ENCODE measurements around the gene S100PBP. TPM values are rescaled to one million over a fixed set of nuclear protein-coding genes. Genes with fewer than 3 reads are reported as not detected.

The S100PBP gene
- total RNA-seq, 1 donor from 2014 or later = 66.1 TPM

GRCh38 chr1:32780005-32780404 lies 37.4 kb upstream of the S100PBP start:
- Mint-ChIP-seq H3K27me3 (no peaks in the 10 kb centered on the region), H3K4me1 (ENCODE audit: low read depth) (no peaks in the 10 kb centered on the region), H3K27ac (no peak overlapping the region), H3K36me3 (ENCODE audit: insufficient read depth) (peaks cover 26% of the 10 kb centered on the region), H3K9me3 (ENCODE audit: low read depth) (no peaks in the 10 kb centered on the region), H3K4me3 (ENCODE audit: low read depth) (no peak overlapping the region)
- no peak for DNase-seq (ENCODE audit: low spot score, unreplicated experiment)
- no peak for TF ChIP-seq CTCF (IDR thresholded peaks at IDR 0.05; ENCODE audit: unreplicated experiment)

DNA sequence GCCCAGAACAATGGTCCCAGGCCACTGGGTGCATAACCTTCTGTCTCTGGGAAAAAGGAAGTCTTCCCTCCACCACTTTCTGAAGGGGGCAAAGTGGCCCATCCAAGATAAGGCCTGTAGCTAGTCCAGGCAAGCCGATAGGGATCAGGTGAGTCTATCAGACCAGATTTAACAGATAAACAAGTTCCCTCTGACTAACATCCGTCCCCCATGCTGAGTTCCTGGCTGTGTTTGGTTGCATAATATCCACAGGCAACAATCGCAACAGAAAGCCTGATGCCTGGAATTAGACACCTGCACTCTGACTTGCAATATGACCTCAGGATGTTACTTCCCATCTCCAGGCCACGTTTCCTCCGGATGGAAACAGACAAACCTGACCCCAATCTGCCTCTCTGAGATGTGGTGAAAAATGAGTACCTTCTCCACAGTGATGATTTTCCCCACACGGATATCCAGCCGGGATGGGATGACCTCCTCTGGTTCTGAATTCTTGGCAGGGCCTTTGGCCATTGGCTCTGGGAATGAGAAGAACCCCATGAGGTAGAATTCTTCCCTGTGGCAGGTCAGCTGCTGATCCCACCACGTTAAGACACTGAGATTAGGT lies 36.7 kb upstream of the S100PBP start:
- Mint-ChIP-seq H3K36me3 (ENCODE audit: insufficient read depth) (peaks cover 28% of the 10 kb centered on the region), H3K9me3 (ENCODE audit: low read depth) (no peaks in the 10 kb centered on the region), H3K4me1 (ENCODE audit: low read depth) (no peaks in the 10 kb centered on the region), H3K27ac (no peak overlapping the region), H3K27me3 (no peaks in the 10 kb centered on the region), H3K4me3 (ENCODE audit: low read depth) (no peak overlapping the region)
- no peak for TF ChIP-seq CTCF (IDR thresholded peaks at IDR 0.05; ENCODE audit: unreplicated experiment)
- no peak for DNase-seq (ENCODE audit: low spot score, unreplicated experiment)

- Mint-ChIP-seq H3K27ac (no peak overlapping the region), H3K4me1 (ENCODE audit: low read depth) (no peaks in the 10 kb centered on the region), H3K36me3 (ENCODE audit: insufficient read depth) (peaks cover 30% of the 10 kb centered on the region), H3K9me3 (ENCODE audit: low read depth) (no peaks in the 10 kb centered on the region), H3K4me3 (ENCODE audit: low read depth) (no peak overlapping the region), H3K27me3 (no peaks in the 10 kb centered on the region)
- DNase-seq (ENCODE audit: low spot score, unreplicated experiment) = no peak
- TF ChIP-seq CTCF (IDR thresholded peaks at IDR 0.05; ENCODE audit: unreplicated experiment) = no peak
Measured at GRCh38 chr1:32782086-32782485, 35.4 kb upstream of the S100PBP start.

DNA sequence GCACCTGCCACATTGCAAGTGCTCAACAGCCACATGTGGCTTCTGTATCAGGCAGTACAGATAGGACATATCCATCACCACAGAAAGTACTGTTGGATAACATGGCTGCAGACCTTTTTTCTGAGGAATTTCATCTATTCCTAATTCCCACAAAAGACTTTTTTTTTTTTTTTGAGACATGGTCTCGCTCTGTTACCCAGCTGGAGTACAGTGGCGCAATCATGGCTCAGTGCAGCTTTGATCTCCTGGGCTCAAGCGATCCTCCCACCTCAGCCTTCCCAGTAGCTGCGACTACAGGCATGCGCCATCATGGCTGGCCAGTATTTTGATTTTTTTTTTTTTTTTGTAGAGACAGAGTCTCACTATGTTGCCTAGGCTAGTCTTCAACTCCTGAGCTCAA lies 33.6 kb upstream of the S100PBP start:
- H3K36me3 Mint-ChIP-seq (ENCODE audit: insufficient read depth) = peaks cover 29% of the 10 kb centered on the region
- H3K4me3 Mint-ChIP-seq (ENCODE audit: low read depth) = no peak overlapping the region
- no peak for DNase-seq (ENCODE audit: low spot score, unreplicated experiment)
- no peaks in the 10 kb centered on the region for H3K27me3 Mint-ChIP-seq
- H3K9me3 Mint-ChIP-seq (ENCODE audit: low read depth) = no peaks in the 10 kb centered on the region
- H3K27ac Mint-ChIP-seq = no peak overlapping the region
- TF ChIP-seq CTCF (IDR thresholded peaks at IDR 0.05; ENCODE audit: unreplicated experiment) = no peak
- no peaks in the 10 kb centered on the region for H3K4me1 Mint-ChIP-seq (ENCODE audit: low read depth)

DNA sequence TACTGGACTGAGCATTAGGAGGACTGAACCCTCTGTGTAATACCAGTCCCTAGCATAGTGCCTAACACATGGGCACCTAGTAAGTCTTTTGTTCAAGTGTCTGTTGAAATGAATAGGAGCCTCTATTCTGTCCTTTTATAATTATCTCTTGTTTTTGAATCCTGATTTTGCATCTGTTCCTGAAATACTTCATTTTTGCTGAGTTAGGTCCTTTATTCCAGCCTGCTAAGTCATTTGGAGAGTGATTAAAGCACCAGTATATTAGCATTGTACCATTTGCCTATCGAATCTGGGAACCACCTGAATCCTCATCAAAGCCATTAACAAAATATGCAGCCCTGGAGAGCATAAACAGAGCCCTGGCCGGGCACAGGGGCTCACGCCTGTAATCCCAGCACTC lies 32.6 kb upstream of the S100PBP start:
- TF ChIP-seq CTCF (IDR thresholded peaks at IDR 0.05; ENCODE audit: unreplicated experiment) = no peak
- H3K27ac Mint-ChIP-seq = no peak overlapping the region
- H3K4me1 Mint-ChIP-seq (ENCODE audit: low read depth) = no peaks in the 10 kb centered on the region
- H3K36me3 Mint-ChIP-seq (ENCODE audit: insufficient read depth) = peaks cover 25% of the 10 kb centered on the region
- H3K9me3 Mint-ChIP-seq (ENCODE audit: low read depth) = no peaks in the 10 kb centered on the region
- no peaks in the 10 kb centered on the region for H3K27me3 Mint-ChIP-seq
- DNase-seq (ENCODE audit: low spot score, unreplicated experiment) = no peak
- no peak overlapping the region for H3K4me3 Mint-ChIP-seq (ENCODE audit: low read depth)
